Colon (tissue), 2 donors: Measurements from ENCODE around the gene ACOT11.
"Not testable (repeated sequence)": the region's sequence is repeated elsewhere in the genome, so short reads cannot be mapped to it uniquely, and the experiment has no call there.

Source experiments
- FAIRE-seq: peaks from 2 replicates; lab custom pipeline; 2012; peaks lifted over from hg19 to GRCh38; lab: Jason Lieb, UNC
- donor health status: control.
- donor health status: control.

Gene ACOT11

DNA sequence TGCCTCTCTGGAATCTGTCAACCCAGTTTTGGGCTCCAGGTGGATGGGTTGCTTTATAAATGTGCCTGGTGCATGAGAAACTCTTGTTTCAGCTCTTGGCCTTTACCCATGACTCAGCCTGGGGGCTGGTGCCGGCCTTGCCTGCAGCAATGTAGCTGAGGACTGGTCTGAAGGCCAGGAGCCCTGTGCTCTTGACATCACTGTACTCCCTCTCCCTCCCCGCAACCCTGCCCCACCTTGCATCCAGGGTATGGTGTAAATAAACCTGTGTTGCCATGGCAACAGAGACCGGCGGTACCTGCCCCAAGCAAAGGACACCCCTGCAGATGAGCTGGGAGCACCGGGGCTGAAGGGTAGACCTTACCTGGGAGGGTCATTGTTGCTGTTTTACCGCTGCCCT lies 62.0 kb downstream of the ACOT11 start:
- FAIRE-seq: no peak

DNA sequence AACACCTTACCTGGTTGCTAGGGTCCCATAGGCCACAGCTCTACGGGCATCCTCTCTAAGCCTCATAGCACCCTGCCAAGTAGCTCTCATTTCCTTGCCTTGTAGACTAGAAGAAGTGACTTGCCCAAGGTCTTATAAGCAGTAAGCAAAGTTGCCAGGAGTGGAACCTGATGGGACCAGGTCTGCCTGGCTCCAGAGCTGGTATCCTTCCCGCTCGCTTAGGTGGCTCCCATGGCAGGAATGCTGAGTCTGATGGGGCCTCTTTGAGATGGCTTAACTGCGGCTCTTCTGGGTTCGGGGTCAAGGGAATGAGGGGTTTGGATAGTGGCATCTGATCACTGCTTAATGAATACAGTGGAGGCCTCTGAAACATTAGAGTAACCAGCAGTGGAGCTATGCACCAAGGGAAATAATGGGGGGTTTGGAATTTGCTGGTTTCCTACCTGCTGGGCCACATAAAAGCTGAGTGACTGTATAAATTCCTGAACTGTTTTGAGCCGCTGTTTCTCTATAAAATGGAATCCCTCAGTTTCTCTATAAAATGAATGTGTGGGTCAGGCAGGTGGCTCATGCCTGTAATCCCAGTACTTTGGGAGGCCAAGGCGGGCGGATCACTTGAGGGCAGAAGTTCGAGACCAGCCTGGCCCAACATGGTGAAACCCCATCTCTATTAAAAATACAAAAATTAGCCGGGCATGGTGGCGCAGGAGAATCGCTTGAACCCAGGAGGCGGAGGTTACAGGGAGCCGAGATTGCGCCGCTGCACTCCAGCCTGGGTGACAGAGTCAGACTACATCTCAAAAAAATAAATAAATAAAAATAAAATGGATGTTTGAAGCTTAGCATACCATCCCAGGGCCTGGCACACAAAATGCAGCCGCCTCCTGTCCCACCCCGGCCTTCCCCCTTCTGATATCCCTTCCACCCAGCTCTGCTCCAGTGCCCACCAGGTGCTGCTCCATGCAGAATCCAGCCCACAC lies 62.9 kb downstream of the ACOT11 start:
- FAIRE-seq: no peak

DNA sequence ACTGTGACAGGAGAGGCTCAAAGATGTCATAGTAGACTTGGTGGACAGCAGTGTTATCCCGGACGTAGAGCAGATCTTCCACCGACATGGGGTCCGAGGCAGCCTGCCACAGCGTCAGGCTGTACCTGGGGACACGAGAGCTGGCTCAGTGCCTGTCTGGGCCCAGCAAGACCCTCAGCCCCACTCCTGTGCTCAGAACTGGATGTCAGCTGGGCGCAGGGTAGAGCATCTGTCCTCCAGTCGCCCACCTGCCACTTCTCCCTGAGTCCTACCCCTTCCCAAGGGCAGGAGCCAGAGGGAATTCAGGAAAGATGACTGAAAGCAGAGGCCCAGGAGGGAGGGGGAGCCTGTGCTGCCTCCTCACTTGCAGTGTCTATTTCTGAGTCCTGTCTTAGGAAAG lies 63.6 kb downstream of the ACOT11 start:
- no peak for FAIRE-seq

DNA sequence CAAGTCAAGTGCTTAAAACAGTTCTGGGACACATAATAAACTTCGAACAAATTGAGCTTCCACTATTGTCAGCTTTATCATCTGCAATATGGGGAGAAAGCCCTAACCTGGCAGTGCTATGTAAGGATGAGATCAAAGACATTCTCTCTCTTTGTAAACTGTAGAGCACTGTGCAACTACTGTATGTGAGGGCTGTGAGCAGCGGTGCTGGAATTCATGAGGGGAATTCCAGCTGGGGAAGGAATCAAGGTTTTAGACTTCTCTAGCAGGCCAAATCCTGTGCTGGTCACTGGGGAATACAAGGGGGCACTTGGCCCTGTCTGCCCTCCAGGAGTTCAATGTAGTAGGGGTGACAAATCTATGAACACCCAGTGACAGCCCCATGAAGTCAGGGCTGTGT lies 66.0 kb downstream of the ACOT11 start:
- no peak for FAIRE-seq

DNA sequence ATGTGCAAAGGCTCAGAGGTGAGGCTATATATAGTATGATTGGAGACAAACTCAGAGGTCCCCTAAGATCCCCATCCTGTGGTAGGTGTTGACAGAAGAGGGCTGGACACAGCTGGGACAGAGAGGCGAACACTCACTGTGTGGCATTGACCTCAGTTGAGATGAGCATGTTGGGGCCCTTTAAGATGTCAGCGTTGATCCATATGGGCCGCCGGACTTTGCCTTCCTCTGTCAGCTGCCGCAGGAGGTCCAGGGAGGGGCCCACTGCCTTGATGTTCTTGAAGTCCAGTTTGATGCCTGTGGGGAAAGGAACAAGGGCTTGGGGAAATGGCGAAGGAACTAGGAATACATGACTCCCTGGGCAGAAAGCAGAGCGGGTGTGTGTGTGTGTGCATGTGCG lies 66.5 kb downstream of the ACOT11 start:
- FAIRE-seq: no peak

DNA sequence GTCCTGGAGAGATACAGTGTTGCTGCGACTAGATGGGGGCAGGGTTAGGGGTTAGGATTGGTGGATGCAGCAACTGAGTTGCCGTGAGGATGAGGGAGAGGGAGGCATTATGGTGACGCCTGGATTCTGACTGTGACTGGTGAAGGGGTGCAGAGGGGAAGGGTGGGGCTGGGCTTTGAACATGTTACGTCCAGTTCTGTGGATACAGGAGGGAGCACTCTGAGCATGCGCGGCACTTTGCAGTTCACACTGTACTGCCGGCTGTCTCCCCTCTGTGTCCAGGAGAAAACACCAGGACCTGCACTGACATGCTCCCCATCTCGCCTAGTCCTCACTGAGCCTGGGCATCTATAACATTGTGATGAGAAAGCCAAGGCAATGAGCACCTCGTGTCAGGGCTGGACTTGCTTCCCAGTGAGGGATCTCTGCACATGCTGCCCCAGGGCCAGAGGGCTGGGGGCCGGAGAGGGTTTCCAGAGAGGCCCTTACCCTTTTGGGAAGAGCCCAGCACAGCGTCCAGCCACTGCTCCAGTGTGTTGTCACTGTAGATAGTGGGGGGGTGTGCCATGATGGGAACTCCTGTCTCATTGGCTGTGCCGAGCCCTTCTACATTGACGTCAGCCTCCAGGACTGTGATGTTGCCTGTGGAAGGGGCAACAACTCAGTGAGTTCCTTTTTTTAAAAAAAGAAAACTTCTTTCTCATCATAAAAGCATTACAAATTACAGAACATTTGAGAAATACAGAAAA lies 67.7 kb downstream of the ACOT11 start:
- FAIRE-seq: no peak

DNA sequence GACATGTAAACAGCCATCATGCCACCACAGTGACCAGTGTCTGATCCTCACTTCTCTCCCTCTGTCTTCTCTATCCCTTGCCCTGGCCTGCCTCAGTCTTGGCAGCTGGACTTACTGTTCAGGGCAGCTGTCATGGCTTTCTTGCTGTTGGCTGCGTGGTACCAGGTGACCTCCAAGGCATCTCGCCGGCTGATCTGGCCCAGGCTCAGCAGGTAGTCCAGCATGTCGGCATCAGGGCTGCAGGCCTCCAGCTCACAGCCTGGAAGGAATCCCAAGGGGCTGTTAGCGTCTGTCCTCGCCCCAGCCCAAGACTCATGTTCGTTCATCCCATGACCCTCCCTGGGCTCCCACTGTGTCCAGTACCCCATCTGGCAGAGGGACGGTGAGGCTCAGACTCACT lies 71.7 kb downstream of the ACOT11 start:
- FAIRE-seq: no peak

DNA sequence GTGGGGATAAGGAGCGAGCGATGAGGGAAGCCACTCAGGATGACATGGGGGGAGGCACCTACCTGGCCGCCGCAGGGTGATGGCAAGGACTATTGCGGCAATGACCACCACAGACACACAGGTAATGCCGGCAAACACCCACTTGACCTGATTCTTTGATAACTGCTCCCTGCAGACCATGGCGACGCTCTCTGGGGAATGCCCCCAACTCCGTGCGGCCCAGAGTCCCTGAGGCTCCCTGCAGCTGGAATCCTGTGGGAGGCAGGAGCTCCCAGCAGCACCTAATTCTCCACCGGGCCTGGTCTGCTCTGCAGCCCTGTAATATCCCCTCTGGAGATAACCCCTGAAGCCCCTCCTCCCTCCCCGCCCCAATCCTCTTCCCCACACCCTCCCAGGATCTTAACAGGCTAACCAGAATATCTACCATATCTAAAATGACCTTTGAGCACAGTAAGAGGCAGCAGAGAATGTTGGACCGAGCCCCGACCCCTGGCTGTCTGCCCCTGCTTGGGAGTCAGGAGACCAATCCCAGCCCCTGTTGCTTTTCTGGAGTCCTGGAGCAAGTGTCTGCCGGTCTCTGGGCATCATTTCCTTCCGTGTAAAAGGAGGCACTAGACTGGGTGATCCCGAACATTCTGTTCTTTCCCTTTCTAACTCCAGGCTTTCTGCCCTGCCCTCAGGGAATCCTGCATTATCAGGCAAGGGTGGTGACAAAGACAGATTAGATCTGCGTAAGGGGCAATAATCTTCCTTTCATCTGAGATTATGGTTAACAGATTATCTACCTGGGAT lies 75.4 kb downstream of the ACOT11 start, which contains the start of gene FAM151A:
Gene FAM151A (minus strand): TSS at position 310 of the 792 bp plus-strand sequence. CDS start 130 bp downstream, at position 180.
- no peak for FAIRE-seq

DNA sequence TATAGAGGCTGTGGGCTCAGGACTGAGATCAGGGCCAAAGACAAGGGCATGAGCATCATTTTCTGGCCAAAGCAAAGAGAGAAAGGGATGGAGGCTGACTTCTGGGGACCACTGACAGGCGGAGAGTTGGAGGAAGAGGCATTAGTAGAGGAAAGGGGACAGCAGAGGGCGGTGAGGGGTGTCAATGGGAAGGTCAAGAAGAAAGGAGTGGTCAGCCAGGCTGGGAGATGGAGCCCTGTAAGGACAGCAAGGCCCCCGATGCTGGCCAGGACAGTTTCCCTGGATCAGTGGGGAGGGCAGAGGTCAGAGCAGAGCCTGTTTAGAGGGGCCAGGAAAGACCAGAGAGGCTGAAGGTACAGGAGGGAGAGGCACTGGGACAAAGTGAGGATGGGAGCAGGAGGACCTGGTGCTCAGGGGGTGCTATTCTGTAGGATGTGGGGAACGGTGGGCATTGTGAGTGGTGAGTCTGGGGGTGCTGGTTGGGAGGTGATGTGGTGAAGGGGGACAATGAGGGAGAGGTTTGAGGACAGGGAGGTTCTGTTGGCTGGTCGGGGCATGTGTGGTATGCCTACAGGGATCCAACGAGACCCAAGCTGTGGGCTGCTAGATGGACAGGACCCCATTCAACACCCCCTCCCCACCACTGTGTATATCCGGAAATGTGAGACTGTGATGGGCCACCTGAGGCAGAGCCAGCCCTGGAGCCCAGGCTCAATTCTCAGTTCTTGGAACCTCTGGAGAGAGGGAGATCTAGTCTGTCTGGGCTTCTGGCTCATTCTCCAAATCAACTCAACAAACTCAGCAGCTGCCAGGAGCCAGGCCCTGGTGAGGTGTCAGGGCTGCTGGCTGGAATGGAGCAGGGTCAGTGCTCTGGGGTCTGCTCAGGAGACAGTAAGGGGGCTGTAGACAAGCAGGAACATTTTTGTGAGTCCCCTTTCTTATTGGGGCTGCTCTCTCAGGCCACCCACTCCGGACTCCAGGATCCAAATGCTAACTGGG lies 76.7 kb downstream of the ACOT11 start:
- FAIRE-seq: no peak

DNA sequence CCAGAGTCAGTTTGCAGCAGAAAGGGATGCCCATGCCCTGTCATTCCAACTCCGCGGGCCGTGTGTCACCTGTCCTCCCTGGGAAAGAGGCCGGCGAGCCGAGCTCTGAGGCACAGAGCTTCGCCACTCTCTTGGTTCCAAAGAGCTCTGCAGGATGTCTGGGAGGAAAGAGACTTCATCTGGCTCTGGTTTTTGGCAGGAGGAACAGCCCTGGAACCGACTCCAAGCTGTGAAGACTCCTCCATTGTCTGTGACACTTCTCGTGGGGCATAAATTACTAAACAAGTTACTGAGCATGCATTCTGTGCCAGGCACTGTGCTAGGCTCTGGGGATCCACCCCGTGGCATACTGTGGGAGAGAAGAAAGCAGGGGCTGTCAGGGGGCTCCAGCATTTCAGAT lies 79.2 kb downstream of the ACOT11 start:
- no peak for FAIRE-seq

DNA sequence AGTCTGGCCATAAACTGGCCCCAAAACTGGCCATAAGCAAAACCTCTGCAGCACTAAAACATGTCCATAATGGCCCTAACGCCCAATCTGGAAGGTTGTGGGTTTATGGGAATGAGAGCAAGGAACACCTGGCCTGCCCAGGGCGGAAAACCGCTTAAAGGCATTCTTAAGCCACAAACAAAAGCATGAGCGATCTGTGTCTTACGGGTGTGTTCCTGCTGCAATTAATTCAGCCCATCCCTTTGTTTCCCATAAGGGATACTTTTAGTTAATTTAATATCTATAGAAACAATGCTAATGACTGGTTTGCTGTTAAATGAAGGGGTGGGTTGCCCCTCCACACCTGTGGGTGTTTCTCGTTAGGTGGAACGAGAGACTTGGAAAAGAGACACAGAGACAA lies 87.8 kb downstream of the ACOT11 start:
- FAIRE-seq: not testable (repeated sequence)

DNA sequence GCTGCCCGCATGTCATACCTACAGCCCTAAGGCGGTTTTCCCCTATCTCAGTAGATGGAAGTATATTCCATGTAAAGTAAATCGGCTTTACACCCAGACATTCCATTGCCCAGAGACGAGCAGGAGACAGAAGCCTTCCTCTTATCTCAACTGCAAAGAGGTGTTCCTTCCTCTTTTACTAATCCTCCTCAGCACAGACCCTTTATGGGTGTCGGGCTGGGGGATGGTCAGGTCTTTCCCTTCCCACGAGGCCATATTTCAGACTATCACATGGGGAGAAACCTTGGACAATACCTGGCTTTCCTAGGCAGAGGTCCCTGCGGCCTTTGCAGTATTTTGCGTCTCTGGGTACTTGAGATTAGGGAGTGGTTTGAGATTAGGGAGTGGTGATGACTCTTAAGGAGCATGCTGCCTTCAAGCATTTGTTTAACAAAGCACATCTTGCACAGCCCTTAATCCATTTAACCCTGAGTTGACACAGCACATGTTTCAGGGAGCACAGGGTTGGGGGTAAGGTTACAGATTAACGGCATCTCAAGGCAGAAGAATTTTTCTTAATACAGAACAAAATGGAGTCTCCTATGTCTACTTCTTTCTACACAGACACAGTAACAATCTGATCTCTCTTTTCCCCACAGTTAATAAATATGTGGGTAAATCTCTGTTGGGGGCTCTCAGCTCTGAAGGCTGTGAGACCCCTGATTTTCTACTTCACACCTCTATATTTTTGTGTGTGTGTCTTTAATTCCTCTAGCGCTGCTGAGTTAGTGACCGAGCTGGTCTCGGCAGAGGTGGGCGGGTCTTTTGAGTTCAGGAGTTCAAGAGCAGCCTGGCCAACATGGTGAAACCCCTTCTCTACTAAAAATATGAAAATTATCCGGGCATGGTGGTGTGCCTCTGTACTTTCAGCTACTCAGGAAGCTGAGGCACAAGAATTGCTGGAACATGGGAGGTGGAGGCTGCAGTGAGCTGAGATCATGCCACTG lies 88.7 kb downstream of the ACOT11 start:
- not testable (repeated sequence) for FAIRE-seq

DNA sequence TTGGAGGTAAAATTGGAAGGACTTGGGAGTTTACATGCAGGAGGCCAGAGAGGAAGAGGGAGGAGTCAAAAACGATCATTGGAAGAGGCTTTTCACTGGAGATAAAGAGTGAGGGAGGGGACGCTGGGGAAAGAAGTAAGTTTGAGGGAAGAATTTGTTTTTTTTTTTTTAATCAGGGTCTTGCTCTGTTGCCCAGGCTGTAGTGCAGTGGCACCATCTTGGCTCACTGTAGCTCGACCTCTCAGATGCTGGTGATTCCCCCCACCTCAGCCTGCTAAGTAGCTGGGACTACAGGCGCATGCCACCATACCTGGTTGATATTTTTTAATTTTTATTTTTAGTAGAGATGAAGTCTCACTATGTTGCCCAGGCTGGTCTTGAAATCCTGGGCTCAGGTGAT lies 92.3 kb downstream of the ACOT11 start:
- no peak for FAIRE-seq

DNA sequence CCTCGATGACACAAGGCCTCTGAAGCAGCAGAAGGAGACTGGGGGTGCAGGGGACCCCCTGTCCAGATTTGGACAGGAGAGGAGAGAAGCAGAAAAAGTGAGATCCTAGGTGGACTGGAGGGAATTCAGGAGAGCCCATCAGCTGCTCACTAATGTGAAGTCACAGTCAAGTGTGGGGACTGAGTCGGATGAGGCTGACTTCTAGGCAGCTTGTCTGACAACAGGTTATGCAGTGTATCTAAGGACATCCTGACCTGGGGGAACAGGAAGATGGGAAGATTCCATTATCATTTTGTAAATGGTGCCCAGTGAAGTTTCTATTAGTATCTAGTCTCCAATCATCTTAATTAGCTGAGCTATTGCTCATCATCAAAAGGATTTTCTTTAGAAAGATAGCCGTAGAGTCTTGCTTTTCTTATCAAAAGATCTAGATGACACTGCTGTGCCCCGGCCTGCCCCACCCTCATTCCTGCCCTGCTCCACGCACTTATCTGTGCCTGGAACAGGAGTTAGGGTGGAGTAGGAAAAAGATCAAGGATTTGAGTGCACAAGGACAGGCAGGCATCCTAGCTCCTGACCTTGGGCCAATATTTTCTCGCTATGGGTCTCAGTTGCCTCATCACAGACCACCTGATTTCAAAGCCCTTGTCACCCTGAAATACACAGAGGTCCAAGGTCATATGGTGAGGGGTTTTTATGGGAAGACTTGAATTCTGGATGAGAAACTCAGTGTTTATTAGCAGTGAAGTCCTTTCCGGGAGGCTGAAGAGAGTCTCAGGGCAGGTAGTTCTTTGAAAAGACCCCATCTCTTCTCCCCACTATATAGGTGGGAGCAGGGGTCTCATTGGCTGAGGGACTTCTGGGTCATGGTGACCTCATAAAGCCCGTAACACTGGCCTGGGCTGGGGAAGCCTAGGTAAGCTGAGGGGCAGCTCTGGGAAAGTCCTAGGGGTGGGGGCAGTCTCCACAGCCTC lies 93.1 kb downstream of the ACOT11 start, which contains the start of gene MROH7:
Gene MROH7 (plus strand): TSS at position 924 of the 974 bp plus-strand sequence. CDS start 11,141 bp downstream, outside the sequence.
- FAIRE-seq: no peak

DNA sequence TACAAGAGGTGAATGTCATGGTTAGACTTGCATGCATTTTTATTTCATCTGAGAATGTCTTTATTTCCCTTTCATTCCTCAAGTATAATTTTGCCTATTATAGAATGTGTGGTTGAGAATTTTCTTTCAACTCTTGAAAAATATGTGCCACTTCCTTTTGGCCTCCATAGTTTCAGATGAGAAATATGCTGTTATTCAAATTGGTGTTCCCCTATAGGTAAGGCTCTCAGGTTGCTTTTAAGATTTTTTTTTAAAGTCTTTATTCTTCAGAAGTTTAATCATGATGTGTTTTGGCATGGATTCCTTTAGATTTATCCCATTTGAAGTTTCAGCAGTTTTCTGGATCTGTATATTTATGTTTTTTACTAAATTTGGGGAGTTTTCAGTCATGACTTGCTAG lies 95.7 kb downstream of the ACOT11 start:
- no peak for FAIRE-seq

DNA sequence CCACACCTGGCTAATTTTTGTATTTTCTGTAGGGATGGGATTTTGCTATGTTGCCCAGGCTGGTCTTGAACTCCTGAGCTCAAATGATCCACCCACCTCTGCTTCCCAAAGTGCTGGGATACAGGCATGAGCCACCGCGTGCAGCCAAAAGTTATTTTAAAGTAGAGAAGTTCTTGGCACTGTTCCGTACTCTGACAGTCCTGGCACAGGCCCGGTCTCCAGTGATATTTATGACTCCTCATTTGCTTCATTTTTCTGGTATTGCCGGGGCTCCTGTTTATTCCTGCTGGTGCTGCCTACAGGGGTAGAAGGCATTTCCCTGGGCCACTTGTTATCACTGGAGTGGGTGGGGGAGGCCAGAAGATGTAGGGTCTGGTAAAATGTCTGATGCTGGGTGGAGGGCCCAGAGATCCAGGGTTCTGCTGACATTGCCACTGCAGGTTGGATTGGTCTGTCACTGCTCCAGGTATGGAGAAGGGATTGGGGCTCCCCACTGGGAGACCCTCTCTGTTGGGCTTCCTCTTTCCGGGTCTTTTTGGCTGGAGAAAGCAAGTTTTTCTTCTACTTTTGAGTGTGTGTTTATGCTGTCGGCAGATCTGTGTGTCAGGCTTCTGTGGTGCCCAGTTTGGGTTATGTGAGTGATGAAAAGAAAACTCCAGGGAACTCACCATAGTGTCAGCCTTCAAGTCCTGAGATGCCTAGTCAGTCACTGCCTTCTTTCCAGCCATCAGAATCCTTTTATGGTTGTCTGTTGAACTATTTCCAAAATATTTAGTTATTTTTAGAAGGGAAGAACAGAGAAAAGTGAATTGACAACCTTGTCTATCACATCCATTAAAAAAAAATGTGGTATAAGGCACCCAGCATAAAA lies 98.0 kb downstream of the ACOT11 start:
- no peak for FAIRE-seq

DNA sequence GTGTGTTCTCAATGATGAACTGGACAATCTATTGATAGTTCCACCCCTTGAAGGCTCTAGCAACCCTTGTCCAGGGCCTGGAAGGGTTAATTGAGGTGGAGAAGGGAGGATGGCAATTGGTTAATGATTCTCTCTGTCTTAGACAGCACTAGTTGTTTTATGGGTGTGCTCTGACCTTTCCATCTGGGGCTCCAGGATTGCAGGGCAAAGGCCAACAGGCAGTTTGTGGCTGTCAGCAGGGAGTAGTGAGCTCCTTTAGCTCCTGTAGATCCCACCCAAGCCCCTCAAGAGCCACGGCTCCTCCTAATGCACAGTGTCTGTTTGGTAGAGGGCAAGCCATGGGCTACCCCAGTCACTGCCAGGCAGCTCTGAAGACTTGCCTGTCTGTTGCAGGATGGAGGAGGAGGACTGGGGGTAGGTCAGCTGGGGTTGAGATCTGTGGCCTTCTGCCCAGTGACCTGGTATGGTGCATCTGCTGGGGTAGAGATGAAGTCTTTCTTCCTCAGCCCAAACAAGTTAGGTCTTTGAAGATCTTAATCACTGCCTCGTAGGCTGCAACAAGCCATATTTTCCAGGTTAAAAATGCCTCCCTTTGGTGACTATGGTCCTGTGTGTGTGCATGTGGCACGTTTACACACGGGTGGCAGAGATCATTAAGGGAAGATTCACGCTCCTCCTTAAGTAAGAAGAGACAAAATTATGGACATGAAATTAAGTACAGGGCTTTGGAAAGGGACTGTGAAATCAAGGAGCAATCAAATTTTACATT lies 101.3 kb downstream of the ACOT11 start:
- FAIRE-seq: no peak
